Endothelial cell of umbilical vein (primary cell): ENCODE results near the gene CHST11. TPM values are rescaled to one million over a fixed set of nuclear protein-coding genes. Genes with fewer than 3 reads are reported as not detected.

ENCODE experiments used
- BruUV-seq: library from RNA; stranded (reverse); fragments of 400-500 nt; replicated peaks from 2 replicates; lab custom pipeline; 2021; lab: Mats Ljungman, UMichigan
- CTCF ChIA-PET: fragments of 300-600, 350-600 bp; sonication (Branson Sonifier 250); formaldehyde crosslinking; loops from one replicate; lab custom pipeline; 2021; ENCODE audit warnings: antibody characterized with exemption, inconsistent platforms; lab: Charles Lee
- POLR2A ChIA-PET: fragments of 300-600, 350-600 bp; sonication (Branson Sonifier 250); formaldehyde crosslinking; loops from one replicate; lab custom pipeline; 2021; ENCODE audit warnings: antibody characterized with exemption, inconsistent platforms; lab: Charles Lee
- DNase-seq: peaks from one replicate; pipeline ENCODE4 v3.0.0-alpha.2; 2011; ENCODE audit warnings: low read depth, low spot score
- FAIRE-seq: peaks from 2 replicates; lab custom pipeline; 2011; peaks lifted over from hg19 to GRCh38; lab: Jason Lieb, UNC
- H2AFZ ChIP-seq: 2 replicates; pipeline ENCODE4 v1.6.0; 2012; ENCODE audit warnings: low read depth, low read length, control low read depth, inconsistent platforms
- H3K27ac ChIP-seq: 2 replicates; pipeline ENCODE4 v1.5.1; 2011; ENCODE audit warnings: low read depth, mild to moderate bottlenecking, control low read depth, low read length, moderate library complexity; ENCODE audit not compliant: insufficient read depth
- H3K27me3 ChIP-seq, 2 experiments: 2 replicates each; pipeline versions ENCODE4 v1.6.0 to v1.6.1; 2011; ENCODE audit warnings: low read length in 2 of 2, mixed read lengths in 1 of 2; ENCODE audit not compliant: control insufficient read depth in 2 of 2, insufficient read depth in 2 of 2
- H3K36me3 ChIP-seq, 2 experiments: 2 replicates in 1 of 2; 3 replicates in 1 of 2; pipeline ENCODE4 v1.5.1; 2011; ENCODE audit warnings: low read length in 2 of 2, mild to moderate bottlenecking in 1 of 2, moderate library complexity in 1 of 2; ENCODE audit not compliant: control insufficient read depth in 2 of 2, insufficient read depth in 2 of 2; ENCODE audit errors: extremely low read depth in 1 of 2
- H3K4me1 ChIP-seq: 3 replicates; pipeline ENCODE4 v1.5.1; 2011; ENCODE audit warnings: mild to moderate bottlenecking, low read length; ENCODE audit not compliant: control insufficient read depth, insufficient read depth; ENCODE audit errors: extremely low read depth
- H3K4me2 ChIP-seq: 2 replicates; pipeline ENCODE4 v1.6.1; 2011; ENCODE audit warnings: low read length, control low read depth, mixed read lengths; ENCODE audit not compliant: insufficient read depth
- H3K4me3 ChIP-seq, 3 experiments: fragments of 200-600 bp in 1 of 3; sonication (generic), shearing (Covaris generic) in 1 of 3; replicated peaks in 1 of 3; 2 replicates each; pipeline ENCODE4 v1.5.1; 2011 to 2016; ENCODE audit warnings: control low read depth in 3 of 3, low read length in 3 of 3, mild to moderate bottlenecking in 2 of 3, inconsistent platforms in 1 of 3, low read depth in 1 of 3, moderate library complexity in 1 of 3; ENCODE audit not compliant: insufficient read depth in 1 of 3
- H3K79me2 ChIP-seq: 2 replicates; pipeline ENCODE4 v1.6.0; 2012; ENCODE audit warnings: low read length, inconsistent platforms; ENCODE audit not compliant: control insufficient read depth, insufficient read depth
- H3K9ac ChIP-seq: replicated peaks from 2 replicates; pipeline ENCODE3; 2011; ENCODE audit warnings: low read length, control low read depth; ENCODE audit not compliant: insufficient read depth; ENCODE audit errors: extremely low read depth
- H3K9me1 ChIP-seq: replicated peaks from 3 replicates; pipeline ENCODE4 v1.6.0; 2011; ENCODE audit warnings: mild to moderate bottlenecking, low read length; ENCODE audit not compliant: control insufficient read depth, insufficient read depth; ENCODE audit errors: extremely low read depth
- H3K9me3 ChIP-seq: replicated peaks from 2 replicates; pipeline ENCODE4 v1.5.1; 2012; ENCODE audit warnings: low read length, inconsistent platforms; ENCODE audit not compliant: control insufficient read depth, insufficient read depth
- H4K20me1 ChIP-seq: replicated peaks from 2 replicates; pipeline ENCODE3; 2011; ENCODE audit warnings: mild to moderate bottlenecking, low read length; ENCODE audit not compliant: control insufficient read depth, insufficient read depth; ENCODE audit errors: extremely low read depth
- EZH2 ChIP-seq: IDR thresholded peaks from 2 replicates; pipeline ENCODE4 v1.6.1; 2012; ENCODE audit warnings: borderline replicate concordance, low read depth, mild to moderate bottlenecking, moderate library complexity, low read length, inconsistent platforms; ENCODE audit not compliant: severe bottlenecking
- FOS ChIP-seq: IDR thresholded peaks from 2 replicates; pipeline ENCODE4 v1.6.1; 2011; ENCODE audit warnings: mild to moderate bottlenecking, low read length, moderate library complexity, borderline replicate concordance; ENCODE audit not compliant: insufficient read depth
- GATA2 ChIP-seq: IDR thresholded peaks from 2 replicates; pipeline ENCODE4 v1.7.0; 2011; ENCODE audit warnings: low read depth, mild to moderate bottlenecking, moderate library complexity, mixed read lengths, low read length; ENCODE audit not compliant: insufficient read length, insufficient read depth
- JUN ChIP-seq: IDR thresholded peaks from 2 replicates; pipeline ENCODE4 v1.6.1; 2011; ENCODE audit warnings: borderline replicate concordance, low read depth; ENCODE audit not compliant: insufficient read length, insufficient read depth
- MYC ChIP-seq: IDR thresholded peaks from one replicate; pipeline ENCODE4 v1.6.1; 2011; ENCODE audit warnings: mild to moderate bottlenecking, low read depth, low read length
- POLR2A ChIP-seq: IDR thresholded peaks from 2 replicates; pipeline ENCODE4 v1.6.1; 2012; ENCODE audit warnings: low read depth, mild to moderate bottlenecking, control low read depth, low read length
- POLR2AphosphoS5 ChIP-seq: IDR thresholded peaks from 2 replicates; pipeline ENCODE4 v1.6.1; 2012; ENCODE audit warnings: low read depth, mild to moderate bottlenecking, control low read depth, low read length, moderate library complexity; ENCODE audit not compliant: insufficient read depth
- dilution Hi-C: fragments of 300-500 bp; cut with MboI; formaldehyde crosslinking; loops from one replicate; pipeline ENCODE4 v1.15.0; 2019; ENCODE audit warnings: low sequenced_read_pairs; ENCODE audit not compliant: extremely low pct_ligation_motif_present
- intact Hi-C: fragments of 100-400 bp; cut with micrococcal nuclease; formaldehyde crosslinking; loops from one replicate; pipeline ENCODE4 v1.10.0; 2022
- polyA plus RNA-seq, 4 experiments: library from polyadenylated mRNA; depleted of rRNA in 3 of 4; stranded (reverse) in 3 of 4; unstranded in 1 of 4; fragments of >200 nt; gene quantifications; 2 replicates each; pipeline versions ENCODE4 v1.2.1 to v1.2.3, GENCODE V29; 2011 to 2012; ENCODE audit warnings: missing spikeins in 1 of 4
- total RNA-seq: library from RNA; stranded (reverse); gene quantifications from 2 replicates; pipeline ENCODE4 v1.2.3, GENCODE V29; 2021
- TF ChIP-seq, protein P1 (sequence below): IDR thresholded peaks from 2 replicates; pipeline ENCODE4 v1.6.1; 2011; ENCODE audit not compliant: insufficient read depth, insufficient read length
- TF ChIP-seq, protein P2 (sequence below), 2 donors: IDR thresholded peaks; 1 replicate in 1 of 2; 2 replicates in 1 of 2; pipeline ENCODE4 v1.5.1; 2011; ENCODE audit warnings: low read length in 2 of 2, mild to moderate bottlenecking in 2 of 2, moderate library complexity in 2 of 2, control low read depth in 1 of 2, inconsistent platforms in 1 of 2, low read depth in 1 of 2; ENCODE audit not compliant: insufficient read depth in 1 of 2; ENCODE audit errors: extremely low read depth in 1 of 2

The CHST11 gene
- total and polyA plus RNA-seq, 2 donors (not counting 3 experiments of a cell fraction or from before 2014, with no cell fraction given): 19.7 to 20.9 TPM

DNA sequence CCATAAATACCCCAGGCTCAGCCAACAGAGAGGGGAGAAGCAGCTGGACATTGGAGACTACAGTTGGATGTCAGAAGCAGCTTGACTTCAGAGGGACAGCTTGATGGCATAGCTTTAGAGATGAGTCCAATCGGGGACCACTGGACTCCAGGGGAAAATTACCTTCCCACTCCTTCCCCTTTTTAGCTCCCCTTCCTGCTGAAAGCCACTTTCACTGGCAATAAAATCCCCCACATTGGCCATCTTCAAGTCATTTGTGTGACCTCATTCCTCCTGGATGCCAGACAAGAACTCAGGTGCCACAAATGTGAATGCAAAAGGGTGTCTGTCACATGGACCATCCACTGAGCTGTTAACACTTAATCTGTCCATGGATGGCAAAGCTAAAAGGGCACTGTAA is 184.2 kb downstream of the CHST11 start:
- Histone ChIP-seq H3K9me3 (no peaks in the 10 kb centered on the region), H3K9ac (no peak overlapping the region), H3K27me3 (no peaks in the 10 kb centered on the region), H2AFZ (no peak overlapping the region), H3K4me3 (no peak overlapping the region), H4K20me1 (peaks cover 2% of the 10 kb centered on the region), H3K4me2 (no peak overlapping the region), H3K9me1 (no peaks in the 10 kb centered on the region), H3K36me3 (no peaks in the 10 kb centered on the region), H3K27ac (no peak overlapping the region), H3K4me1 (no peaks in the 10 kb centered on the region), H3K79me2 (no peaks in the 10 kb centered on the region)
- FAIRE-seq: no peak
- intact Hi-C loops (no loop called here), dilution Hi-C loops (no loop called here)
- ChIA-PET POLR2A (no interaction called here), CTCF (no interaction called here)
- TF ChIP-seq, protein P1, sequence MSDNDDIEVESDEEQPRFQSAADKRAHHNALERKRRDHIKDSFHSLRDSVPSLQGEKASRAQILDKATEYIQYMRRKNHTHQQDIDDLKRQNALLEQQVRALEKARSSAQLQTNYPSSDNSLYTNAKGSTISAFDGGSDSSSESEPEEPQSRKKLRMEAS: no peak
- no TSS peak for BruUV-seq
- no peak for DNase-seq

DNA sequence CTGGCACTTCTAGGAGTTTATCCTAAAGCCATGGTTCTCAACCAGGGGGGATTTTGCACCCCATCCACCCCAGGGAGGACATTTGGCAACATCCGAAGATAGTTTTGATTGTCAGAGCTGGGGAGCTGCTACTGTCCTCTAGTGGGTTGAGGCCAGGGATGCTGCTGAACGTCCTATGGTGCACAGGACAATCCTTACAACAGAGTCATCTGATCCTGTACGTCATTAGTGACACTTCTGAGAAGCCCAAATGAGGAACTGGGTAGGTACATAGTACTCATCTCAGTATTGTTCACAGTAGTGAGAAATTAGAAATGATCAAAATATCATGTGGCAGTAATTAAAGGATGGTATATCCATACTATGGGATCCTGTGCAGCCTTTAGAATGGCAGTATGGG is 185.1 kb downstream of the CHST11 start:
- Histone ChIP-seq H3K36me3 (no peaks in the 10 kb centered on the region), H3K9me3 (no peaks in the 10 kb centered on the region), H4K20me1 (peaks cover 2% of the 10 kb centered on the region), H2AFZ (no peak overlapping the region), H3K27me3 (no peaks in the 10 kb centered on the region), H3K4me2 (no peak overlapping the region), H3K9me1 (no peaks in the 10 kb centered on the region), H3K27ac (no peak overlapping the region), H3K4me1 (no peaks in the 10 kb centered on the region), H3K4me3 (no peak overlapping the region), H3K9ac (no peak overlapping the region), H3K79me2 (no peaks in the 10 kb centered on the region)
- no TSS peak for BruUV-seq
- TF ChIP-seq, protein P1: no peak
- TF ChIP-seq POLR2AphosphoS5 (no peak), FOS (no peak), POLR2A (no peak), GATA2 (no peak), JUN (no peak), EZH2 (no peak), MYC (no peak)
- TF ChIP-seq, protein P2, sequence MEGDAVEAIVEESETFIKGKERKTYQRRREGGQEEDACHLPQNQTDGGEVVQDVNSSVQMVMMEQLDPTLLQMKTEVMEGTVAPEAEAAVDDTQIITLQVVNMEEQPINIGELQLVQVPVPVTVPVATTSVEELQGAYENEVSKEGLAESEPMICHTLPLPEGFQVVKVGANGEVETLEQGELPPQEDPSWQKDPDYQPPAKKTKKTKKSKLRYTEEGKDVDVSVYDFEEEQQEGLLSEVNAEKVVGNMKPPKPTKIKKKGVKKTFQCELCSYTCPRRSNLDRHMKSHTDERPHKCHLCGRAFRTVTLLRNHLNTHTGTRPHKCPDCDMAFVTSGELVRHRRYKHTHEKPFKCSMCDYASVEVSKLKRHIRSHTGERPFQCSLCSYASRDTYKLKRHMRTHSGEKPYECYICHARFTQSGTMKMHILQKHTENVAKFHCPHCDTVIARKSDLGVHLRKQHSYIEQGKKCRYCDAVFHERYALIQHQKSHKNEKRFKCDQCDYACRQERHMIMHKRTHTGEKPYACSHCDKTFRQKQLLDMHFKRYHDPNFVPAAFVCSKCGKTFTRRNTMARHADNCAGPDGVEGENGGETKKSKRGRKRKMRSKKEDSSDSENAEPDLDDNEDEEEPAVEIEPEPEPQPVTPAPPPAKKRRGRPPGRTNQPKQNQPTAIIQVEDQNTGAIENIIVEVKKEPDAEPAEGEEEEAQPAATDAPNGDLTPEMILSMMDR (IDR thresholded peaks at IDR 0.05; ENCODE audit: extremely low read depth in 1 of 2, insufficient read depth in 1 of 2, low read depth in 1 of 2, low read length in 2 of 2): no peak
- dilution Hi-C loops (no loop called here), intact Hi-C loops (no loop called here)
- FAIRE-seq (peak; percentile 61), DNase-seq (no peak)
- ChIA-PET CTCF (no interaction called here), POLR2A (no interaction called here)
